Stimulated activated CD8-positive, alpha-beta memory T cell treated with anti-CD3 and anti-CD28 coated beads, Interleukin-12 subunit alpha, Interleukin-12 subunit beta, amount 100 ng/mL, for 1 hour (primary cell): ENCODE results near the gene EXOSC6.
"Not testable (repeated sequence)": the region's sequence is repeated elsewhere in the genome, so short reads cannot be mapped to it uniquely, and the experiment has no call there.

Source experiments
- DNase-seq: peaks from one replicate; pipeline ENCODE4 v3.0.0-alpha.2; 2020; ENCODE audit warnings: low read depth

Gene EXOSC6

GRCh38 chr16:70254180-70254964, 2.6 kb upstream of the EXOSC6 start:
- no peak for DNase-seq

GRCh38 chr16:70253291-70254106, 1.8 kb upstream of the EXOSC6 start:
- DNase-seq, result no peak

- DNase-seq, result no peak
Measured at GRCh38 chr16:70252355-70252988, 732 bp upstream of the EXOSC6 start.

- DNase-seq, result peak; percentile 6
Measured at GRCh38 chr16:70250748-70251628, 752 bp downstream of the EXOSC6 start.

- not testable (repeated sequence) for DNase-seq
Measured at GRCh38 chr16:70249697-70250096, 2.0 kb downstream of the EXOSC6 start.

- not testable (repeated sequence) for DNase-seq
Measured at GRCh38 chr16:70238773-70239172, 13.0 kb downstream of the EXOSC6 start.

- DNase-seq, result not testable (repeated sequence)
Measured at GRCh38 chr16:70231831-70232230, 19.9 kb downstream of the EXOSC6 start.

GRCh38 chr16:70226024-70226423, 25.7 kb downstream of the EXOSC6 start:
- DNase-seq, result not testable (repeated sequence)

- not testable (repeated sequence) for DNase-seq
Measured at GRCh38 chr16:70225430-70225829, 26.3 kb downstream of the EXOSC6 start.

GRCh38 chr16:70224645-70225044, 27.1 kb downstream of the EXOSC6 start:
- DNase-seq, result not testable (repeated sequence)

GRCh38 chr16:70223971-70224513, 27.7 kb downstream of the EXOSC6 start:
- DNase-seq, result not testable (repeated sequence)

GRCh38 chr16:70223216-70223615, 28.5 kb downstream of the EXOSC6 start:
- DNase-seq, result not testable (repeated sequence)

GRCh38 chr16:70222574-70222973, 29.2 kb downstream of the EXOSC6 start:
- DNase-seq, result not testable (repeated sequence)

GRCh38 chr16:70218586-70218985, 33.2 kb downstream of the EXOSC6 start:
- not testable (repeated sequence) for DNase-seq

- not testable (repeated sequence) for DNase-seq
Measured at GRCh38 chr16:70206382-70206781, 45.4 kb downstream of the EXOSC6 start.

GRCh38 chr16:70204668-70205405, 46.9 kb downstream of the EXOSC6 start:
- not testable (repeated sequence) for DNase-seq

- DNase-seq, result not testable (repeated sequence)
Measured at GRCh38 chr16:70204010-70204409, 47.7 kb downstream of the EXOSC6 start.

GRCh38 chr16:70203508-70203907, 48.2 kb downstream of the EXOSC6 start:
- DNase-seq, result not testable (repeated sequence)

GRCh38 chr16:70200063-70200462, 51.7 kb downstream of the EXOSC6 start:
- not testable (repeated sequence) for DNase-seq

GRCh38 chr16:70199170-70199569, 52.6 kb downstream of the EXOSC6 start:
- not testable (repeated sequence) for DNase-seq
